Pons (tissue), 1 donor: Measurements from ENCODE around the gene UBE3C.

Source experiments
- DNase-seq: peaks from one replicate; pipeline ENCODE4 v3.0.0-alpha.2; 2016; ENCODE audit warnings: low spot score

Gene UBE3C

GRCh38 chr7:157177333-157177982 is 38.7 kb downstream of the UBE3C start:
- no peak for DNase-seq

GRCh38 chr7:157177983-157178381 is 39.3 kb downstream of the UBE3C start:
- DNase-seq: no peak

GRCh38 chr7:157183832-157184231 is 45.1 kb downstream of the UBE3C start:
- no peak for DNase-seq

GRCh38 chr7:157188091-157188665 is 49.5 kb downstream of the UBE3C start:
- DNase-seq: no peak

GRCh38 chr7:157189405-157189804 is 50.7 kb downstream of the UBE3C start:
- no peak for DNase-seq

GRCh38 chr7:157192861-157193260 is 54.1 kb downstream of the UBE3C start:
- DNase-seq: no peak

GRCh38 chr7:157193274-157193673 is 54.5 kb downstream of the UBE3C start:
- no peak for DNase-seq

- no peak for DNase-seq
These were observed 56.2 kb downstream of the UBE3C start for GRCh38 chr7:157194948-157195347.

- no peak for DNase-seq
These were observed 57.1 kb downstream of the UBE3C start for GRCh38 chr7:157195868-157196267.

- no peak for DNase-seq
These were observed 65.4 kb downstream of the UBE3C start for GRCh38 chr7:157204134-157204533.

GRCh38 chr7:157205438-157205837 is 66.7 kb downstream of the UBE3C start:
- DNase-seq: peak; percentile 60

- DNase-seq: no peak
These were observed 70.1 kb downstream of the UBE3C start for GRCh38 chr7:157208571-157209413.

- DNase-seq: no peak
These were observed 72.0 kb downstream of the UBE3C start for GRCh38 chr7:157210682-157211081.

GRCh38 chr7:157211690-157212089 is 73.0 kb downstream of the UBE3C start:
- peak; percentile 35 for DNase-seq

GRCh38 chr7:157219154-157219553 is 80.4 kb downstream of the UBE3C start:
- DNase-seq: no peak

GRCh38 chr7:157220916-157221569 is 82.3 kb downstream of the UBE3C start:
- DNase-seq: peak; percentile 75

GRCh38 chr7:157222687-157223086 is 84.0 kb downstream of the UBE3C start:
- no peak for DNase-seq

GRCh38 chr7:157224627-157225026 is 85.9 kb downstream of the UBE3C start:
- DNase-seq: peak; percentile 46

- DNase-seq: peak; percentile 11
These were observed 90.2 kb downstream of the UBE3C start for GRCh38 chr7:157228864-157229422.

- DNase-seq: no peak
These were observed 95.0 kb downstream of the UBE3C start for GRCh38 chr7:157233677-157234076.

GRCh38 chr7:157234271-157234670 is 95.5 kb downstream of the UBE3C start:
- no peak for DNase-seq
